GM18499 (cell line): Measurements from ENCODE around the gene DYNLT5.

Experiments used
- ATAC-seq: cut with Tn5 transposase; IDR thresholded peaks from one replicate; pipeline ENCODE4 v1.9.1; 2021; ENCODE audit warnings: moderate number of reproducible peaks; ENCODE audit not compliant: insufficient read depth, unreplicated experiment

DYNLT5 gene

GRCh38 chr1:66747501-66747900 lies 4.8 kb upstream of the DYNLT5 start:
- ATAC-seq = no peak

- no peak for ATAC-seq
Measured at GRCh38 chr1:66750577-66750976, 1.7 kb upstream of the DYNLT5 start.

GRCh38 chr1:66751160-66751559 lies 1.1 kb upstream of the DYNLT5 start:
- ATAC-seq = no peak

GRCh38 chr1:66752671-66753371 lies 562 bp downstream of the DYNLT5 start:
- ATAC-seq = no peak

DNA sequence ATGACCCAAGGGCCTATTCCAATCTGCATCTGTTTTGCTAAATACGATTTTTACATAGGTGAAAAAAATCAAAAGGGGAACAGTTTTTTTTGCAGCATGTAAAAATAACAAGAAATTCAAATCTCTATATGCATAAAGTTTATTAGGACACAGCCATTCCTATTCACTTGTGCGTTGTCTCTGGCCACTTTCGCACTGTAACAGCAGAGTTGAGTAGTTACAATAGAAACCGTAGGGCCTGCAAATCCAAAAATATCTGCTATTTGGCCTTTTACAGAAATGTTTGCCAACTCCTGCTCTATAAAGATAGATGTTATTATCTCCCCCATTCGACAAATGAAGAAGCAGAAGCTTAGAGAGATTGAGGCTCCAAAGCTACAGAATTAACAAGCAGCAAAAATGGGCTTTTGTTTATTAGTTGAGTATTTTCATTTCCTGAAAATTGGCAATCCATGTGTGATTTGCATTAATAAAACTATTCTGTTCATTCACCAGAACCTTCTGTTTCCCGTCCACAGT lies 5.5 kb downstream of the DYNLT5 start:
- ATAC-seq = no peak

DNA sequence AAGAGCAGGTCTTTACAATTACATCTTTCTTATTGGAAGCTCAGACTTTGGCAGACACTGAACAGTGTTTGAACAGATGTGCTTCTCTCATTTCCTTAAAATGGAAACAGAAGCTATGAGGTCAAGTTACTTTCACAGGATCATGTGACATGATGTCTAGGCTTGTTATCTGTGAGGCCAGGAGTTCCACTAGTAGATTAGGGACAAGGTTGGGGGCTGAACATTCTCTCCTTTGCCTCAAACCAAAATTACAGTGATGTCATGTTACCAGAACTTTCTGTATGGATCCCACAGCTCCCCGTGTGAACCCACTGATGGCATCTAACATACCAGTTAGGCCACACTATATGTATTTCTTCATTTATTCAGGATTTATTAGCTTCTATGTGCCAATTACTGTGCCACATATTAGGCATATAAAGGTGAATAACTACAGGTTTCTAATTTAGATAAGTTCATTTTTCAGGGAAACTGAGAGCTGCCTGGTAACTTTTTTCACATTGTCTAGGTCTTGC lies 6.0 kb downstream of the DYNLT5 start:
- peak; percentile 99 for ATAC-seq

GRCh38 chr1:66760506-66760905 lies 8.2 kb downstream of the DYNLT5 start:
- no peak for ATAC-seq

DNA sequence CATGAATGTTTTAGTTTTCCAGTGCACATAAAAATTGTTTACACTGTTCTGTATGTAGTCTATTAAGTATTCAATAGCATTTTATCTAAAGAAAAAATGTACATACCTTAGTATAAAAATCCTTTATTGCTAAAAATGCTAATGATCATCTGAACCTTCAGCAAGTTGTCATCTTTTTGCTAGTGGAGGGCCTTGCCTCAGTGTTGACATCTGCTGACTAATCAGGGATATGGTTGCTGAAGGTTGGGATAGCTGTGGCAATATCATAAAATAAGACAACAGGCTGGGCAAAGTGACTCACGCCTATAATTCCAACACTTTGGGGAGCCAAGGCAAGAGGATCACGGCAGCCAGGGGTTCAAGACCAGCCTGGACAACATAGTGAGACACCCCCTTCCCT lies 9.0 kb downstream of the DYNLT5 start:
- no peak for ATAC-seq

DNA sequence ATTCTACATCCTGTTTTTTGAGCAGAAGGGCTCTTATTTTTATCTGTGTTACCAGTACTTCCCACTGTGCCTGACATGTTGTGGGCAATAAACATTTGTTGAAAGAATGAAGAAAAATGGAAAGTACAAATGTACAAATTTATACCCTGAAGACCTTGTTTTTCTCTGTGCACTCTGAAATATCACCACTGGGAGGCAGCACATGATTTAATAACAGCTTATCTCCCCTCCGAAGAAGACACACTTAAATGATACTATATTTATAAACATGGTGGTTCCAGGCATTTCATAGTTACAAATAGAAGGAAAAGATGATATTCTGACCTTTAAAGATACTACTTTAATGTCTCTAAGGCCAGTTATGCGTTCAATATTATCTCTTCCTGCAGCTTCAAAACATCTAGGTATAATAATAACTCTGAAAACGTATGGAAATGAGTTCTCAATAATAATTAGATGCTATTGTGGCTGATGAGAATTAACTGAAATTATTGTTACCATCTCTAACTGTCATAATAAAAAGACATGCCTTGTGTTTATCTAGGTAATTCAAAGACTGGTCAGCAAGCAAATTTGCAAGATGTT lies 12.8 kb downstream of the DYNLT5 start:
- no peak for ATAC-seq

DNA sequence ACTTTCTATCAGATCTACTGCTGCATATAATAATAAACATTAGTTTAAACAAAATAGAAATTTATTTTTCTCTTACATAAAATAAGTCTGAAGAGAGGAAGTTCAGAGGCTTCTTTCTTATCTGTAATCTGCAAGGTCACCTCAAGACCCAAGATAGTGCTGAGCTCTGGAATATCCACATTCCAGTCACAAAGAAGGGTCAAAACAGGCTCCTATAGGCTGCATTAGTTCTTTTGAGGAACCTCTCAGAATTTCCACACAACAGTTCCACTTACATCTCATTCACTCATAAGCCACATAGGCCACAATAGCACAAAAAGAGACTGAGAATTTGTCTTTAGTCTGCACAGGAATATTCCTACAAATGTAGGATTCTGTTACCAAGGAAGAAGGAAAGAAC lies 15.4 kb downstream of the DYNLT5 start:
- ATAC-seq = no peak

- ATAC-seq = no peak
Measured at GRCh38 chr1:66768965-66769364, 16.7 kb downstream of the DYNLT5 start.

GRCh38 chr1:66769512-66770229 lies 17.4 kb downstream of the DYNLT5 start:
- ATAC-seq = no peak

- ATAC-seq = no peak
Measured at GRCh38 chr1:66770240-66770639, 18.0 kb downstream of the DYNLT5 start.

GRCh38 chr1:66770694-66771093 lies 18.4 kb downstream of the DYNLT5 start:
- ATAC-seq = no peak

DNA sequence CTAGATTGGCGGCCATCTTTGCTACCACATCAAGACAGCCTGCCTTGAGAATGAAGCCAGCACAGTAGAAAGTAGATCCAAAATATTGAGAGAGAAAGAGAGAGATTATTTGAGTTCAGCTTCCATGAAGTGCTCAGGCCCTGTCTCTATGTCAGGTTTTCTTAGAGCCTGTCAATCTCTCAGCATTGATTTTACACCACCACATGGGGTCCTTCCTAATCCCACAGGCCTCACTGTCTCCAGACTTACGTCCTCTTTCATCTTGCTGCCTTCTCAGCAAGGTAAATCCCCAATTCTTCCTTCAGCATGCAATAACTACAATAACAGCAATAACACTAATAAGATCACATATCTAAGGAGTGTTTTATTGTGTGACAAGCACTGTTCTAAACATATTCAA lies 21.0 kb downstream of the DYNLT5 start:
- no peak for ATAC-seq

DNA sequence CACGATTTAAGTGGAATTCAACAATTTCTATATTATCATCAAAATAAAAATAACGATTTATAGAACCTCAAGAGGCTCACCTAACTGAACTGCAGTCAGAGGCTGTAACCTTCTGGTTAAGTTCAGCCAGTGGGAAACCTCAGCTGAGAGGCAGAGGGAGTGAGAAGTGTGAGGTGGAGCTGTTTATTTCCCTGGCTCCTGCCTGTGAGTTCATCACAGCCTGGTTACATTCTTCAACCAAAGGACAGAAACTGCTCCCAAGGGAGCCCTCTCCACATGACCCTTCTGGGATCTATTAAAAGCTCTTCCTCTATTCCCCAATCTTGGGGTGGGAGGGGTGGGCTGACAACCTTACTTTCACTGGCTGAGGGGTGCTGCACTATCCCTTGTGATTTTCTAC lies 22.2 kb downstream of the DYNLT5 start:
- no peak for ATAC-seq

DNA sequence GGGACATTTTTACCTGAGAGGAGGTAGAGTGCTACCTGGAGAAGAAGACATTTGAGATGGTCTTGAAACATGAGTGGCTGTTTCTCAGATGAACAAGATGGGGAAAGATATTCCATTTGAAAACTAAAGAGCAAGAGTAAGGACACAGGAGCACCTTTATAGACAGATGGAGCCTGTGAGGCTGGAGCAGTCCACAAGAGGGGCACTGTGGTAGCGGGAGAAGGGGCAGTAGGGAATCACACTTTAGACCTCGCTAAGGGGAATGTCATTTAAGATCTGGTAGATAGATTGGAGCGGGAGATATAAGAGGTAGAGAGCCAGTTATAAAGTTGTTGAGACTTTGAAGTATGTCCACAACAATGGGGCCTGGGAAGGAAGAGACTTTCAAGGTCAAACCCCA lies 23.4 kb downstream of the DYNLT5 start:
- ATAC-seq = no peak

DNA sequence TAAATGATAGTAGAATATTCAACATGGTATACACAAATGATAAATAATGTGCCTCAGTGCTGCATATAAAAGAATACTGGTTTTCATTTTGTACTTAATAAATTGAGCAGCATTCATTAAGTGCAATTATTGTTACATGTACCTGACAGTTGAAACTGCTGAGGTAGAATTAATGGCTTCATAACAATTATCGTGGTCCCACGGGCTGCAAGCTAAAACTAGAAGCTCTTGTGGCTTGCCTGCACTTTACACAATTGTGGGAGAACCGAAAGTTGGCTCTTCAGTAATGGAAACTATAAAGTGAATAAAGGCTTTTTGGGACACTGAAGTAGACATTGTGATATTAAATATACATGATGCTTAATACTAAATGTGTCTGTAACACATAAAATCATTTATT lies 25.6 kb downstream of the DYNLT5 start:
- ATAC-seq = no peak

DNA sequence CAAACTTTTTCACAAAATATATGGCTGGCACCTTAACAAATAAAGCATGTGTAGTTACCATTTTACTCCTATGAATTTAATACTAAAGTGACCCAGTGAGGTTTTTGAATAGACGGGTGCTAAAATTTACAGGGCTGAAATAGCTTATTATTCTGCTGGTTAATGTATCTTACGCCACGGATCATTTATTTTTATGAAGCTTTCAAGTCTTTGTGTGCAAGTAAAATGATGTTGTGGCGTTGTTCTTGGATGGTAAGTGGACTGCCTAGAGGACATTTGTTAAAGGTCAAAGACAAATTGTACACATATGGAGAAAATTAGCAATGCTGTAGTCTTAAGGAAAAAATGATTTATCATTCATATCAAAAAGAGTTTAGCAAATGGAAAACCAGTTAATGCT lies 26.0 kb downstream of the DYNLT5 start:
- ATAC-seq = no peak

- ATAC-seq = no peak
Measured at GRCh38 chr1:66778969-66779368, 26.7 kb downstream of the DYNLT5 start.

DNA sequence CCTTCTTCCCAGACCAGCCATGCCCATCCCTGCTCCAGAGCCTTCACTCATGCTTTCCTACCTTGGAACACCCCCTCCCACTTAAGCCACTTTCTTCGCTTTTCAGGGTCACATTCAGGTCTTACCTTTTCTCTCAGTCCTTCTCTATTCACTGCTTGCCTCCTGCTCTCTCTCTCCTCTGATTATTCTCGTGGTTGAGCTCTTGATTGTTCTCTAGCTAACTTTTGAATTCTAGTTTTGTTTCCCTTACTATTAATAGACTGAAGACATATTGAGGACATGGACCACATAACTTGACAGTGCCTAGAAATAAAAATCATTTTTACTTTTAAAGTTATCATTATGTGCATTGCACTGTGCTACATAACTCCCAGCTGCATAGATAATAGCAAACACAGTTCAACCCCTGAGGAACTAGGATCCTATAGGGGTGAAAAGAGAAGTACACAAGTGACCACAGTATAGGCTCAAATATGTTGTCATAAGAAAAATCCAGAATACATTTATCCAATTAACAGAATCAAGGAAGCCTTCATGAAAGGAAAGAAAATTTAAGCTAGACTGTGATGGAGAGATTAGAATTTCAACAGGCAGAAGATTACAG lies 27.3 kb downstream of the DYNLT5 start:
- ATAC-seq = no peak
